Breast epithelium (tissue), 4 donors: ENCODE results near the gene TLCD3A. TPM values are rescaled to one million over a fixed set of nuclear protein-coding genes. Genes with fewer than 3 reads are reported as not detected.

Experiments
- DNase-seq, 2 donors: peaks; one replicate each; pipeline ENCODE4 v3.0.0-alpha.2; 2019; ENCODE audit warnings: low spot score in 2 of 2
- H3K27ac ChIP-seq, 2 donors: fragments of 200-600 bp; sonication (generic) in 1 of 2; one replicate each; pipeline ENCODE4 v1.5.1; 2016 to 2019; ENCODE audit warnings: mild to moderate bottlenecking in 1 of 2
- H3K27me3 ChIP-seq, 2 donors: fragments of 200-600 bp; sonication (generic) in 1 of 2; one replicate each; pipeline versions ENCODE4 v1.5.1 to v1.6.0; 2017 to 2019; ENCODE audit warnings: control low read depth in 1 of 2, mild to moderate bottlenecking in 1 of 2
- H3K36me3 ChIP-seq: fragments of 200-600 bp; one replicate; pipeline ENCODE4 v1.5.1; 2019
- H3K4me1 ChIP-seq, 2 donors: fragments of 200-600 bp; sonication (generic); one replicate each; pipeline ENCODE4 v1.5.1; 2016 to 2019; ENCODE audit warnings: control low read depth in 1 of 2
- H3K4me3 ChIP-seq, 3 donors: fragments of 200-600 bp; sonication (generic); 1 replicate in 2 of 3; 2 replicates in 1 of 3; pipeline ENCODE4 v1.5.1; 2016 to 2019; ENCODE audit warnings: mild to moderate bottlenecking in 3 of 3, moderate library complexity in 2 of 3
- H3K9me3 ChIP-seq, 2 donors: fragments of 200-600 bp; sonication (generic) in 1 of 2; one replicate each; pipeline ENCODE4 v1.5.1; 2016 to 2019; ENCODE audit warnings: control low read depth in 1 of 2
- CTCF ChIP-seq, 3 donors: fragments of 450-650 bp; IDR thresholded peaks; one replicate each; pipeline ENCODE4 v1.5.1; 2016 to 2017; ENCODE audit warnings: antibody characterized with exemption in 3 of 3, mild to moderate bottlenecking in 3 of 3, moderate library complexity in 3 of 3
- POLR2A ChIP-seq: fragments of 450-650 bp; IDR thresholded peaks from one replicate; pipeline ENCODE4 v1.6.1; 2016; ENCODE audit warnings: antibody characterized with exemption, mild to moderate bottlenecking, moderate library complexity
- POLR2AphosphoS5 ChIP-seq, 3 donors: sonication (generic); formaldehyde crosslinking; IDR thresholded peaks; one replicate each; pipeline ENCODE4 v1.6.1; 2017; ENCODE audit warnings: antibody characterized with exemption in 3 of 3
- intact Hi-C: fragments of 100-400 bp; cut with DNase I; formaldehyde crosslinking; loops from one replicate; pipeline ENCODE4 v1.15.1; 2023; ENCODE audit warnings: low total_unique reads
- total RNA-seq, 3 donors: library from RNA; depleted of rRNA; stranded (reverse); fragments of >200 nt; gene quantifications; one replicate each; pipeline ENCODE4 v1.1.0, GENCODE V29; 2016

TLCD3A gene
- total RNA-seq, 3 donors from 2014 or later = 5.0 to 5.9 (median 5.6) TPM

GRCh38 chr17:791829-792228 is 59.4 kb downstream of the TLCD3A start:
- Histone ChIP-seq H3K27ac (no peak overlapping the region), H3K4me3 (no peak overlapping the region), H3K4me1 (no peaks in the 10 kb centered on the region), H3K36me3 (no peaks in the 10 kb centered on the region), H3K27me3 (no peaks in the 10 kb centered on the region), H3K9me3 (no peaks in the 10 kb centered on the region)
- no peak for DNase-seq
- no peak for TF ChIP-seq CTCF (IDR thresholded peaks at IDR 0.05)
- no peak for TF ChIP-seq POLR2AphosphoS5 (IDR thresholded peaks at IDR 0.05)
- TF ChIP-seq POLR2A = no peak
- intact Hi-C loops = no loop called here

- no peaks in the 10 kb centered on the region for H3K4me1 ChIP-seq
- H3K27me3 ChIP-seq = no peaks in the 10 kb centered on the region
- no peak overlapping the region for H3K27ac ChIP-seq
- H3K9me3 ChIP-seq = no peaks in the 10 kb centered on the region
- H3K36me3 ChIP-seq = no peaks in the 10 kb centered on the region
- intact Hi-C loops = no loop called here
- TF ChIP-seq POLR2AphosphoS5 (IDR thresholded peaks at IDR 0.05) = no peak
- no peak for TF ChIP-seq POLR2A
- H3K4me3 ChIP-seq = no peak overlapping the region
- DNase-seq = no peak
Observed at GRCh38 chr17:792277-792676, 59.9 kb downstream of the TLCD3A start.

Other genes starting within 250 kb of the TLCD3A start
- gene VPS53, start 17.8 kb upstream of the TLCD3A start, total RNA-seq = 10 to 100 TPM; 21.6 to 33.1 (median 25.6) TPM
- 10 to 100 TPM; 21.0 to 25.1 (median 22.1) TPM for gene GEMIN4, start 19.7 kb downstream of the TLCD3A start, total RNA-seq
- 10 to 100 TPM; 47.5 to 61.1 (median 59.9) TPM for gene GLOD4, start 49.7 kb downstream of the TLCD3A start, total RNA-seq
- gene MRM3, start 49.8 kb downstream of the TLCD3A start, total RNA-seq = 10 to 100 TPM; 16.5 to 18.4 (median 16.7) TPM
- gene NXN, start 247.2 kb downstream of the TLCD3A start, total RNA-seq = 10 to 100 TPM in 2 of 3 donors, 1 to 10 TPM in 1; 9.3 to 14.3 (median 12.8) TPM